SK-N-SH (cell line): Measurements from ENCODE around the gene NOP56. TPM values are rescaled to one million over a fixed set of nuclear protein-coding genes. Genes with fewer than 3 reads are reported as not detected.

Experiments
- CTCF ChIA-PET: fragments of 300-600, 350-600 bp; formaldehyde crosslinking; extraction: SDS; loops from one replicate; lab custom pipeline; 2021; lab: Yijun Ruan, JAX
- POLR2A ChIA-PET: fragments of 350-600 bp; sonication (Branson Sonifier 250); formaldehyde crosslinking; extraction: SDS; loops from one replicate; lab custom pipeline; 2020; ENCODE audit warnings: antibody characterized with exemption, inconsistent platforms; lab: Yijun Ruan, JAX
- DNase-seq: peaks from one replicate; pipeline ENCODE4 v3.0.0; 2012
- H2AFZ ChIP-seq: fragments of 200-600 bp; sonication (generic); 2 replicates; pipeline ENCODE4 v1.8.1; 2016; ENCODE audit warnings: antibody characterized with exemption, mild to moderate bottlenecking, low read depth
- H3F3A ChIP-seq: fragments of 200-600 bp; sonication (generic); replicated peaks from 2 replicates; pipeline ENCODE3; 2016; ENCODE audit warnings: antibody characterized with exemption, mild to moderate bottlenecking; ENCODE audit not compliant: insufficient read depth
- H3K27ac ChIP-seq, 2 experiments: fragments of 200-500 bp in 1 of 2; fragments of 200-600 bp in 1 of 2; sonication (Bioruptor generic) in 1 of 2; sonication (generic), shearing (Covaris generic) in 1 of 2; 2 replicates each; pipeline versions ENCODE4 v1.5.1 to v1.6.1; 2014 to 2016; ENCODE audit warnings: low read depth in 2 of 2, inconsistent platforms in 1 of 2, low read length in 1 of 2, mild to moderate bottlenecking in 1 of 2, mixed read lengths in 1 of 2
- H3K27me3 ChIP-seq: fragments of 200-600 bp; sonication (generic), shearing (Covaris generic); 2 replicates; pipeline ENCODE4 v1.6.1; 2016; ENCODE audit warnings: mixed run types; ENCODE audit not compliant: insufficient read depth
- H3K36me3 ChIP-seq, 2 experiments: fragments of 200-500 bp in 1 of 2; fragments of 200-600 bp in 1 of 2; sonication (Bioruptor generic) in 1 of 2; sonication (generic) in 1 of 2; replicated peaks in 1 of 2; 2 replicates each; pipeline versions ENCODE3 to v1.5.1; 2014 to 2016; ENCODE audit warnings: low read length in 1 of 2, mild to moderate bottlenecking in 1 of 2; ENCODE audit not compliant: insufficient read depth in 2 of 2, control insufficient read depth in 1 of 2
- H3K4me1 ChIP-seq, 2 experiments: fragments of 200-500 bp in 1 of 2; fragments of 200-600 bp in 1 of 2; sonication (Bioruptor generic) in 1 of 2; sonication (generic), shearing (Covaris generic) in 1 of 2; 2 replicates each; pipeline versions ENCODE4 v1.5.1 to v1.6.1; 2014 to 2016; ENCODE audit warnings: low read depth in 1 of 2, low read length in 1 of 2, mixed run types in 1 of 2; ENCODE audit not compliant: insufficient read depth in 2 of 2, control insufficient read depth in 1 of 2
- H3K4me2 ChIP-seq: fragments of 200-600 bp; sonication (generic), shearing (Covaris generic); 2 replicates; pipeline ENCODE4 v1.6.1; 2017; ENCODE audit warnings: mixed run types
- H3K4me3 ChIP-seq, 2 experiments: fragments of 200-500 bp in 1 of 2; fragments of 200-600 bp in 1 of 2; sonication (Bioruptor generic) in 1 of 2; sonication (generic), shearing (Covaris generic) in 1 of 2; 2 replicates each; pipeline versions ENCODE4 v1.5.1 to v1.8.1; 2014 to 2016; ENCODE audit warnings: low read depth in 2 of 2, inconsistent platforms in 1 of 2, low read length in 1 of 2, mild to moderate bottlenecking in 1 of 2, mixed read lengths in 1 of 2, moderate library complexity in 1 of 2
- H3K79me2 ChIP-seq: fragments of 200-600 bp; sonication (generic); 2 replicates; pipeline ENCODE4 v1.8.1; 2017; ENCODE audit warnings: mild to moderate bottlenecking; ENCODE audit not compliant: insufficient read depth
- H3K9ac ChIP-seq: fragments of 200-600 bp; sonication (generic); 2 replicates; pipeline ENCODE4 v1.6.1; 2017; ENCODE audit warnings: mixed run types
- H3K9me2 ChIP-seq: fragments of 200-600 bp; sonication (generic); 2 replicates; pipeline ENCODE4 v1.6.1; 2017; ENCODE audit warnings: mixed run types
- H3K9me3 ChIP-seq: fragments of 200-600 bp; sonication (generic); 2 replicates; pipeline ENCODE4 v1.6.1; 2017; ENCODE audit warnings: mixed run types, mild to moderate bottlenecking, moderate library complexity
- H4K20me1 ChIP-seq: fragments of 200-600 bp; sonication (generic); 2 replicates; pipeline ENCODE4 v1.6.1; 2017; ENCODE audit warnings: mild to moderate bottlenecking, mixed run types; ENCODE audit not compliant: insufficient read depth
- ELF1 ChIP-seq: IDR thresholded peaks from 2 replicates; pipeline ENCODE4 v1.4.0; 2012
- EP300 ChIP-seq, 2 experiments: IDR thresholded peaks; 2 replicates each; pipeline versions ENCODE4 v1.4.0 to v1.6.1; 2012; ENCODE audit warnings: borderline replicate concordance in 1 of 2, low read depth in 1 of 2, low read length in 1 of 2
- EZH2phosphoT487 ChIP-seq: fragments of 200-600 bp; sonication (generic); IDR thresholded peaks from 2 replicates; pipeline ENCODE4 v1.6.1; 2017; ENCODE audit warnings: low read depth, mixed run types, mild to moderate bottlenecking, antibody characterized with exemption, moderate library complexity, borderline replicate concordance
- FOXM1 ChIP-seq: IDR thresholded peaks from 2 replicates; pipeline ENCODE4 v1.4.0; 2012; ENCODE audit warnings: low read depth, mild to moderate bottlenecking
- GABPA ChIP-seq: IDR thresholded peaks from 2 replicates; pipeline ENCODE4 v1.4.0; 2012; ENCODE audit warnings: low read depth, mild to moderate bottlenecking
- NFIC ChIP-seq: IDR thresholded peaks from 2 replicates; pipeline ENCODE4 v1.4.0; 2012; ENCODE audit warnings: borderline replicate concordance
- NRF1 ChIP-seq: IDR thresholded peaks from 2 replicates; pipeline ENCODE4 v1.6.1; 2012; ENCODE audit warnings: low read depth, mild to moderate bottlenecking, low read length
- RAD21 ChIP-seq: IDR thresholded peaks from 2 replicates; pipeline ENCODE4 v1.6.1; 2012; ENCODE audit warnings: mild to moderate bottlenecking, low read length
- SIN3A ChIP-seq: IDR thresholded peaks from 2 replicates; pipeline ENCODE4 v1.6.1; 2012; ENCODE audit warnings: low read depth, mild to moderate bottlenecking, low read length, moderate library complexity, borderline replicate concordance
- SMC3 ChIP-seq: IDR thresholded peaks from 2 replicates; pipeline ENCODE4 v1.6.1; 2012; ENCODE audit warnings: low read depth, low read length, improper control_type of control experiment
- TCF12 ChIP-seq: IDR thresholded peaks from 2 replicates; pipeline ENCODE4 v1.4.0; 2012
- WGBS: methylation state at CpG from one replicate; pipeline ENCODE4 v1.1.6; 2017; ENCODE audit warnings: low lambda C conversion rate; 5-methylcytosine and 5-hydroxymethylcytosine counted together
- polyA plus RNA-seq, 3 experiments: library from polyadenylated mRNA; depleted of rRNA; stranded (reverse); fragments of >200 nt; gene quantifications; 2 replicates each; pipeline ENCODE4 v1.2.3, GENCODE V29; 2012
- TF ChIP-seq, protein P1 (sequence below): IDR thresholded peaks from 2 replicates; pipeline ENCODE4 v1.4.0; 2012; ENCODE audit warnings: low read depth, borderline replicate concordance
- TF ChIP-seq, protein P2 (sequence below): IDR thresholded peaks from 2 replicates; pipeline ENCODE4 v1.4.0; 2012; ENCODE audit warnings: low read depth

Gene NOP56
- polyA plus RNA-seq, 1 of the 3 experiments (the other 2 are of a cell fraction), result 158 TPM

DNA sequence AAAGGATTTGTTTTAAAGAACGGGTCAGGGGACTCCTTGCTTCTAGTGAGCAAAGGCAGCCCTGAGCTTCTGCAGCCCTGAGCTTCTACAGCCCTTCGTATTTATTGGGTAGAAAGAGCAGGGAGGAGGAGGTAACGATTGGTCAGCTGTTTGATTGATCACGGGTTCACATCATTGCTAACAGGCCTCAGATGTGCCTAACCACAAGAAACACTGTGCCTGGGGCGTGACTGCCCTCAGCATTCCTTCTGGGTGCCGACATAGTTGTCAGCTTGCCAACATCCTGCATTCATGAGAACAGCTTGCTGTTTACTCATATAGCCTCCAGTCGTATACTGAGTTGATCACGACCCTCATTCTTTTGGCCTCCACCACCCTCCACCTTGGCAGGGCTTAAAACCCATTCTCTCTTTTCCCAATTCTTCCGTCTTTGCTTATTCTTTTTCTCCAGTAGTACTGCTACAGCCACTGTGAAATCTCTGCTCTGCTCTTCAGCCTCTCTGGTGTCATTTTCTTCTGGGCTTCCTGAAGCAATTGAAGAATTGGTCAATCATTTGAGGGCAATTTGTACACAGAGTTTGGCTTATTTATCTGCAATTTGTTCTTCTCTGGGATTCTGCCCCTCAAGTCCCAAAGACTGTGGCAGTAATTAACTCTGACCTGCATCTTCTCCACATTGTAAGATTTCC, 25.4 kb upstream of the NOP56 start:
- no peaks in the 10 kb centered on the region for H3F3A ChIP-seq
- H3K36me3 ChIP-seq, result no peaks in the 10 kb centered on the region
- CTCF ChIA-PET, result interaction anchor here (1.1 to 1.3 kb wide), 2 partner anchors 20 to 105 kb away, joined by 3 to 5 read pairs; no protein-coding TSS in a partner anchor
- 32% methylated on average over 9 of the region's 9 CpGs for WGBS
- H3K27ac ChIP-seq, result no peak overlapping the region
- POLR2A ChIA-PET, result no interaction called here
- no peak overlapping the region for H3K4me2 ChIP-seq
- H3K4me3 ChIP-seq, result no peak overlapping the region
- no peaks in the 10 kb centered on the region for H3K79me2 ChIP-seq
- H2AFZ ChIP-seq, result no peak overlapping the region
- H3K4me1 ChIP-seq, result no peaks in the 10 kb centered on the region; a peak in 1 of 4 replicates
- no peak overlapping the region for H3K9ac ChIP-seq
- TF ChIP-seq TCF12 (peak; percentile 8; the same call in 1 of the 2 replicates), FOXM1 (no peak), GABPA (no peak), NFIC (no peak), EP300 (IDR thresholded peaks at IDR 0.05; ENCODE audit: borderline replicate concordance in 1 of 2, low read depth in 1 of 2, low read length in 1 of 2) (no peak)
- TF ChIP-seq, protein P1, sequence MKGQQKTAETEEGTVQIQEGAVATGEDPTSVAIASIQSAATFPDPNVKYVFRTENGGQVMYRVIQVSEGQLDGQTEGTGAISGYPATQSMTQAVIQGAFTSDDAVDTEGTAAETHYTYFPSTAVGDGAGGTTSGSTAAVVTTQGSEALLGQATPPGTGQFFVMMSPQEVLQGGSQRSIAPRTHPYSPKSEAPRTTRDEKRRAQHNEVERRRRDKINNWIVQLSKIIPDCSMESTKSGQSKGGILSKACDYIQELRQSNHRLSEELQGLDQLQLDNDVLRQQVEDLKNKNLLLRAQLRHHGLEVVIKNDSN, result no peak
- TF ChIP-seq, protein P2, sequence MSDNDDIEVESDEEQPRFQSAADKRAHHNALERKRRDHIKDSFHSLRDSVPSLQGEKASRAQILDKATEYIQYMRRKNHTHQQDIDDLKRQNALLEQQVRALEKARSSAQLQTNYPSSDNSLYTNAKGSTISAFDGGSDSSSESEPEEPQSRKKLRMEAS, result no peak
- TF ChIP-seq, all 33 proteins: peak for 1
- H4K20me1 ChIP-seq, result no peaks in the 10 kb centered on the region
- no peak for DNase-seq
- no peaks in the 10 kb centered on the region; the same call in 1 of the 2 replicates for H3K27me3 ChIP-seq
- H3K9me2 ChIP-seq, result no peaks in the 10 kb centered on the region
- no peaks in the 10 kb centered on the region for H3K9me3 ChIP-seq

DNA sequence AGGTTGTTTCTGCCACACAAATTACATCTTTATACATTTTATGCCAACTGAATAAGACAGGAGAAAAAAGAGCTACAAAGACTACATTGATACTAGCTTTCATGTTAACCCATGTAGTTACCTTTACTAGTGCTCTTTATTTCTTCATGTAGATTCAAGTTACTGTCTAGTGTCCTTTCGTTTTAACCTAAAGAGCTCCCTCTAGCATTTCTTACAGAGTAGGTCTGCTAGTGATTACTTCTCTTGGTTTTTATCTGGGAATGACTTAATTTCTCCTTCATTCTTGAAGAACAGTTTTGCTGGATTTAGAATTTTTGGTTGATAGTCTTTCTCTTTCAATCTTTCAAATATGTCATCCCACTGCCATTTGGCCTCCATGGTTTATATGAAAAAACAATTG, 21.2 kb upstream of the NOP56 start:
- TF ChIP-seq ELF1 (no peak), NRF1 (no peak), SIN3A (no peak), EP300 (IDR thresholded peaks at IDR 0.05; ENCODE audit: borderline replicate concordance in 1 of 2, low read depth in 1 of 2, low read length in 1 of 2) (no peak), EZH2phosphoT487 (no peak), RAD21 (peak; percentile 22; the same call in 1 of the 2 replicates), SMC3 (no peak)
- TF ChIP-seq, protein P2, result no peak
- CTCF ChIA-PET, result interaction anchor here (1.3 to 1.5 kb wide), 2 partner anchors 15 to 107 kb away, joined by 4 to 6 read pairs; no protein-coding TSS in a partner anchor

More for the DNA sequence above, 21.2 kb upstream of the NOP56 start:
- Histone ChIP-seq H3K27me3 (no peaks in the 10 kb centered on the region; the same call in 1 of the 2 replicates), H3K9me3 (no peaks in the 10 kb centered on the region), H3K4me3 (no peak overlapping the region), H3F3A (no peaks in the 10 kb centered on the region), H2AFZ (no peak overlapping the region), H4K20me1 (no peaks in the 10 kb centered on the region), H3K9ac (no peak overlapping the region), H3K9me2 (no peaks in the 10 kb centered on the region), H3K4me2 (no peak overlapping the region), H3K79me2 (no peaks in the 10 kb centered on the region), H3K27ac (no peak overlapping the region), H3K4me1 (no peaks in the 10 kb centered on the region), H3K36me3 (no peaks in the 10 kb centered on the region)
- DNase-seq, result no peak
- POLR2A ChIA-PET, result no interaction called here
- 19% methylated on average over 1 of the region's 1 CpG for WGBS
